Raji (cell line): Measurements from ENCODE around the gene GALT.

ENCODE experiments used
- POLR2A ChIP-seq: IDR thresholded peaks from 2 replicates; pipeline ENCODE4 v1.6.1; 2011; ENCODE audit warnings: low read depth, low read length, control low read depth; ENCODE audit not compliant: insufficient read depth

The GALT gene

GRCh38 chr9:34646211-34647083, at the start of gene GALT:
TSS of gene GALT (plus strand) at chr9:34646675. CDS start at chr9:34646705, 30 bp downstream.
- peak; percentile 95 for TF ChIP-seq POLR2A

GRCh38 chr9:34599546-34599945, 46.9 kb upstream of the GALT start:
- no peak for TF ChIP-seq POLR2A

GRCh38 chr9:34600908-34601307, 45.6 kb upstream of the GALT start:
- no peak for TF ChIP-seq POLR2A

GRCh38 chr9:34601937-34602573, 44.4 kb upstream of the GALT start:
- no peak for TF ChIP-seq POLR2A

GRCh38 chr9:34603610-34604231, 42.8 kb upstream of the GALT start:
- no peak for TF ChIP-seq POLR2A

DNA sequence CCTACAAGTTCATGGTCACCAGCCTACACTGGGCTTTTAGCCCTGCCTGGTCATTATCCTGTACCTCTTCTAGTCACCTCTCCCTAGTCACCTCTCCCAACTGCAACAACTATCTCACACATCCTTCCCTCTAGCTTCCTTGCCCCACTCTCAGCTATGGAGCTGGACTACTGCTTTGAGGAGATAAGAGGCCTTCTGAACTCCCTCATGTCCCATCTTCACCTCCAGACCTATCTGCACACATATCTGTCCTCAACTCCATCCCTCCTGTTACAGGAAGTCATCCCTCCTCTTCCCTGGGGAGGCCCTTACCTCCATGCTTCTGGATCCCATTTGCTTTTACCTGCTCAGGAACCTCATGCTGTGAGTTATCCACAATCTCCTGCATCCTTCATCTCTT, 40.3 kb upstream of the GALT start:
- no peak for TF ChIP-seq POLR2A

DNA sequence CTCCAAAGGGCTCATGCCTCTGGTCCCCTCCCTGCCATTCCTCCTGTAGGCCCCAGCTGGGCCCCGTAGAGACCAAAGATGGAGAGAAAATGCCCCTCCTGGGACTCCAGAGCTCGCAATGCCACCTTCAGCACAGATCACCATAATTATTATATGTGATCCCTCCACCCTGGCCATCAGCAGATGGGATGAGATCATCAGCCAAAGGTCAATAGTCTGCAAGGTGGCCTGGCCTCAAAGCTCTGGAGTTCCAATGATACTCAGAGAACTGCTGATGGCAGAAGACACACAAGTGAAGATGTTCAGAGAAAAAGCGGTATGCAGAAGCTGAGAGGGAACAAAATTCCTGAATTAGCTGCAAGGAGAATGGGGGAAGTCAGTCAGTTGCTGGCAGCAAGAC, 39.6 kb upstream of the GALT start:
- TF ChIP-seq POLR2A: no peak

GRCh38 chr9:34607331-34607730, 39.1 kb upstream of the GALT start:
- TF ChIP-seq POLR2A: no peak

DNA sequence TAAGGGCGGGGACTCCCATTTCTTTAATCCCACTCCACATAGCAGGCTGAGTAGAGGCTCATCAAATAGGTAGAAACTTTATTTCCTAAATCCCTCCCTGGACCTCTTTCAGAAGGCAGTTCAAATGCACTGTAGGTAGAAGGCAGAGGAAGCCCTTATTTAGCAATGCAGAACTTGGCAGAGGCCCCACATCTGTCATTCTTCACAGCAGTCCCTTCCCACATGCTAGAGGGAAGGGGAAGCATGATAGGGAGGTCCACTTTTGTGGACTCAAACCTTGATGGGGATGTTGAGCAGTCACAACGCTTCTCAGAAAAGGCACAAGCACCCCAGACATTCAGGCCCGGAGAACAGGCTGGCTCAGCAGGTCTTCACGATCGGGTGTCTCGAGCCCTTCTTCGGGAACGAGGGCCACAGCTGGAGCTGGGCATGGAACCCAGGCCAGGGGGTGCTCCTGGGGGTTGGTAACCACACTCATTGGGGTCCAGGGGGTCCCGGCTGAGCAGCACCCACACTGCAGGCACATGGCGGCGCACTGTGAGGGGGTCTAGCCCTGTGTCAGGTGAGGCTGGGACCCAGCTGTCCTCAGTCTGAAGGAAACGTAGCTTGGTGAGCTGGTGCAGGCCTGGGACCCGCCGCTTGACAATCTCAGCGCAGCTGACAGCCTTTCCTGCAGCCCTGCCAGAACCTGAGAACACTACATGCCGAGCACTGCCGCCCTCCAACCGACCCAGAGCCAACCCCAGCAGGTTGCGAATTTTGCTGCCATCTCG, 35.9 kb upstream of the GALT start:
- 0 out of 2 replicates have a peak, but pooled peaks have one; percentile 22 for TF ChIP-seq POLR2A

DNA sequence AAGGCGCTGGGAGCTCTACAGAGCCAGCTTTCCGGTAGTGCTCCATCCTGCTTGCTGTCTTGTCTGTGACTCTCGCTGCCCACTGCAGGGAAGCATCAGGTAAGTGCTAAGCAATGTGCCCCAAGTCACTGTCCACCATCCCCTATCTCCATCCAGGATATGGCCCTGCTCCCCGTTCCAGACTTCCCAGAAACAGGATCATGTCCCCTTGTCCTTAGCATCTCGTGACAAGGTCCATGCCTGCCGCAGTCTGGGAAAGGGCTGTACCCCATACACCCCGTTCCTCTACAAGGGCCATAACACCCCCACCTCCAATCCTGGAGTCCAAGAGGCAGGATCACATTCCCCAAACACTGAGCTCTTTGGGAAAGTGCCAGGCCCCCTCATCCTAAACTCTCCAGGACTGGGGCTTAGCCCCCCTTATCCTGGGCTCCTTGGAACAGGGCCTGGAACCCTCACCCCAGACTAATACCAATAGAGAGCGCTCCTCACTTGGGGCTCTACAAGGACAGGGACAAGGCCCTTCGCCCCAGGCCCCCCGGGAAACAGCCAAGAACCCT, 35.1 kb upstream of the GALT start:
- 0 out of 2 replicates have a peak, but pooled peaks have one; percentile 2 for TF ChIP-seq POLR2A

GRCh38 chr9:34611811-34612787, 34.4 kb upstream of the GALT start, which contains the start of gene RPP25L:
TSS of gene RPP25L (minus strand) at chr9:34612097. CDS start at chr9:34611296, 801 bp downstream.
- peak; percentile 91 for TF ChIP-seq POLR2A

- no peak for TF ChIP-seq POLR2A
Observed at GRCh38 chr9:34612788-34613390, 33.6 kb upstream of the GALT start.

GRCh38 chr9:34615132-34615531, 31.3 kb upstream of the GALT start:
- TF ChIP-seq POLR2A: no peak
